ENCODE results near the gene FAN1. TPM values are rescaled to one million over a fixed set of nuclear protein-coding genes. Genes with fewer than 3 reads are reported as not detected.

Gene FAN1
- total and polyA plus RNA-seq, 9 of the 15 experiments (the other 6 are each of a cell fraction or from before 2014, with no cell fraction given): 1.5 to 16.8 (median 12.0) TPM

- TF ChIP-seq RREB1 (CRISPR knock-in tag; IDR thresholded peaks at IDR 0.05) (no peak), PML (IDR thresholded peaks at IDR 0.05; ENCODE audit: low read length) (no peak), SAFB2 (IDR thresholded peaks at IDR 0.05; ENCODE audit: borderline replicate concordance, low read depth, low read length, severe bottlenecking) (no peak), TCF7 (IDR thresholded peaks at IDR 0.05; ENCODE audit: borderline replicate concordance) (no peak), NFIC (IDR thresholded peaks at IDR 0.05) (no peak)
Observed at GRCh38 chr15:30958219-30958618, 54.5 kb downstream of the FAN1 start (continued).

- intact Hi-C loops (cut with micrococcal nuclease): no loop called here
- Histone ChIP-seq H3K4me2 (ENCODE audit: insufficient read depth, low read length) (no peak overlapping the region), H4K20me1 (replicated peaks; ENCODE audit: control insufficient read depth, insufficient read depth, low read length) (no peaks in the 10 kb centered on the region), H3K27me3 (ENCODE audit: control insufficient read depth in 2 of 2, insufficient read depth in 2 of 2, low read length in 2 of 2) (no peaks in the 10 kb centered on the region), H2AFZ (ENCODE audit: low read depth, low read length) (no peak overlapping the region), H3K9me1 (ENCODE audit: control insufficient read depth, insufficient read depth, low read length) (no peaks in the 10 kb centered on the region), H3K4me3 (no peak overlapping the region), H3K9ac (ENCODE audit: insufficient read depth in 1 of 2, low read depth in 2 of 2, low read length in 2 of 2) (no peak overlapping the region), H3K9me3 (replicated peaks; ENCODE audit: control insufficient read depth, insufficient read depth, low read depth, low read length) (no peaks in the 10 kb centered on the region), H3K27ac (ENCODE audit: extremely low read depth, low read depth, low read length) (no peak overlapping the region), H3K4me1 (replicated peaks in 1 of 2; ENCODE audit: control insufficient read depth in 2 of 2, insufficient read depth in 2 of 2, low read length in 2 of 2) (no peaks in the 10 kb centered on the region), H3K79me2 (ENCODE audit: control insufficient read depth, insufficient read depth, low read length) (no peaks in the 10 kb centered on the region), H3K36me3 (ENCODE audit: control insufficient read depth, insufficient read depth, low read length) (peaks cover 16% of the 10 kb centered on the region)
- in situ Hi-C loops (cut with MboI): no loop called here
- POLR2A ChIA-PET: interaction anchor here (1.9 kb wide), 1 partner anchor 11 kb away, joined by 5 read pairs; no protein-coding TSS in a partner anchor
- CTCF ChIA-PET (ENCODE audit: low intra/inter-chr PET ratio): no interaction called here
- ATAC-seq: no peak
- BruUV-seq (replicated peaks): no TSS peak
- no peak for FAIRE-seq
- DNase-seq (ENCODE audit: extremely low read depth in 1 of 4, low spot score in 3 of 4): no peak
- TF ChIP-seq ZEB2 (IDR thresholded peaks at IDR 0.05) (no peak), HBP1 (CRISPR knock-in tag; IDR thresholded peaks at IDR 0.05) (no peak), KAT2B (IDR thresholded peaks at IDR 0.05; ENCODE audit: low read depth, low read length) (no peak), TCFL5 (CRISPR knock-in tag; conservative IDR thresholded peaks at IDR 0.05) (no peak), ZBTB34 (CRISPR knock-in tag; IDR thresholded peaks at IDR 0.05) (no peak), GTF2B (IDR thresholded peaks at IDR 0.05; ENCODE audit: extremely low read depth, insufficient read length) (no peak), SNAPC5 (CRISPR knock-in tag; IDR thresholded peaks at IDR 0.05) (no peak)
Observed at GRCh38 chr15:30962079-30962478, 58.4 kb downstream of the FAN1 start.
